CD1c-positive myeloid dendritic cell (primary cell): ENCODE results near the gene CORO2A.
"Not testable (repeated sequence)": the region's sequence is repeated elsewhere in the genome, so short reads cannot be mapped to it uniquely, and the experiment has no call there.

Experiments
- DNase-seq: peaks from one replicate; pipeline ENCODE4 v3.0.0-alpha.2; 2016; ENCODE audit errors: extremely low spot score

CORO2A gene

GRCh38 chr9:98191671-98192502 is 550 bp downstream of the CORO2A start:
- peak; percentile 68 for DNase-seq

DNA sequence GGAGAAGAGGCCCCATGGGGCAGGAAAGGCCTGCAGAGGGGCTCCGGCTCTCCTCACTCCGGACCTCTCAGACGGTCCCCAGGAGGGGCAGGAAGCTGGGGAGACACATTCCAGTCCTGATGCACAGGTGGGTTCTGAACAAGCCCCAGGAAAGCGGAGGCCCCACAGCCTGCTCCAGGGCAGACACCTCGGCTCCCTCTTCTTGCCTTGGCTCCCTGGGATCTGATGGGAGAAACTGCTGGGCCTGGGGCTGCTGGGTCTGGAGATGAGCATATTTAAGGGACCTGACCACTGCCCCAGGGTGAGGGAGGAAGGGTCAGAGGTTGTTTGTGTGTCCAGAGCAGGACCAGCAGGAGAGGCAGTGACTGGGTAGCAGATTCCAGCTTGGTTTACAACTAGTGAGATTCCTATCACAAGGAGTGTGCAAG is 1.2 kb downstream of the CORO2A start:
- DNase-seq, result no peak

DNA sequence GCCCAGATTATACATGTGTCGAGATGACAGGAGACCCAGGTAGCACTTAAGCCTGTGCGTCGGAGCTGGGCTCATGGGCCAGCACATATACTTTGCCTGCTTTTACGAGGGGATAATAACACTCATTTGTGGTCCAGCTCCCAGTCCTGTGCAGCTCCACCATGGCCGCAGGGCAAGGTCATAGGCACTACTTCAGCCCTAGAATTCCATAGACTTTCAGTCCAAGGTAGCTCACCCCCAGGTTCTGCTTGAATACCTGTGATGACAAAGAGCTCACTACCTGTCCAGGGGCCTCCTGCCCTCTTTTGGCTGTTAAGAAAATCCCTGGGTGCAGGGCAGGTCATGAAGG is 1.7 kb downstream of the CORO2A start:
- no peak for DNase-seq

- DNase-seq, result no peak
These were observed 3.0 kb downstream of the CORO2A start for GRCh38 chr9:98189412-98189811.

DNA sequence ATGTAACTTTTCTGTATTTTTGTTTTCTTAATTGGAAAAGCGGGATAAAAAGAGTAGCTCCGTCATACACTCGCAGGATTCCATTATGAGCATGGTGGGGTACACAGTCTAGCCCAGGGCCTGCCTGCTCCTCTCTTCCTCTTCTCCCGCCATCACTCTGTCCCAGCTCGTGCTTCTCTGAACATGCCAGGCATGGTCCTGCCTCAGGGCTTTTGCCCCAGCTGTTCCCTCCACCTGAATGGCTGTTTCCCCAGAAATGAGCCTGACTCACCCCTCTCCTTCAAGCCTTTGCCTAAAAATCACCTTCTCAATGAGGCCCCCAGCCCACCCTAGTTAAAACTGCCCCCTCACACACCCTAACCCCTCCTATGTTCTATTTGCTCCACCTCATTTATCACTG is 4.5 kb downstream of the CORO2A start:
- DNase-seq, result no peak

GRCh38 chr9:98186236-98186635 is 6.2 kb downstream of the CORO2A start:
- no peak for DNase-seq

- no peak for DNase-seq
These were observed 6.7 kb downstream of the CORO2A start for GRCh38 chr9:98185611-98186171.

GRCh38 chr9:98185021-98185567 is 7.3 kb downstream of the CORO2A start:
- DNase-seq, result peak; percentile 33

- DNase-seq, result no peak
These were observed 8.1 kb downstream of the CORO2A start for GRCh38 chr9:98184326-98184725.

DNA sequence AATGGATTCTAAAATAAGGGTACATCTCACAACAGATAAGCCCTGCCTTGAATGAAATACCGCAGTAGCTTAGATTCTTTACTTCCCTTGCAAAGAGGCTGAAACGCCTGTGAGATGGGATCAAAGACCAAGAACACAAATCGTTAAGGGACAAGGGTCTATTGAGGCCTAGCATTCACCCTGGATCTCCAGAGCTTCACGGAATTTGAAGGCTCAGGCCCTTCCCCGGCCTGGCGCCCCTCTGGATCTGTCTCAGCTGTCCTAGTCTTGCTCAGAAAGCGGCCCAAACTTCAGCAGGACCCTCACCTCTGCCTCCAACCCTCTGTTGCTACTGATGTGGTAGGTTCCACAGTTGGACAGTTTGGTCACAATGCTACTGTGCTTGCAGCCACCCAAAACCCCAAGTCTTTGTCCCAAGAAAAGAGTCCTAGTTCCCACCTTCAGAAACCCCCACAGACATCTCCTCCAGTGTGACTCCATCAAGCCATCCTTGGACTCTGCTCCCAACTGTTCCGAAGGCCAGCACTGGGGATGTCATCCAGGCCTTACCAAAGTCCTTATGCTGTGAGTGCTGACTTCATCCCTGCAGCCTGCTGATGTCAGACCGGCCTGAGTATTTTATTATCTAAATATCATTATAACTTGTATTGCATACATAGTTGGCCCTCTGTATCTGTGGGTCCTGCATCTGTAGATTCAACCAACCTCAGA is 9.4 kb downstream of the CORO2A start:
- no peak for DNase-seq

DNA sequence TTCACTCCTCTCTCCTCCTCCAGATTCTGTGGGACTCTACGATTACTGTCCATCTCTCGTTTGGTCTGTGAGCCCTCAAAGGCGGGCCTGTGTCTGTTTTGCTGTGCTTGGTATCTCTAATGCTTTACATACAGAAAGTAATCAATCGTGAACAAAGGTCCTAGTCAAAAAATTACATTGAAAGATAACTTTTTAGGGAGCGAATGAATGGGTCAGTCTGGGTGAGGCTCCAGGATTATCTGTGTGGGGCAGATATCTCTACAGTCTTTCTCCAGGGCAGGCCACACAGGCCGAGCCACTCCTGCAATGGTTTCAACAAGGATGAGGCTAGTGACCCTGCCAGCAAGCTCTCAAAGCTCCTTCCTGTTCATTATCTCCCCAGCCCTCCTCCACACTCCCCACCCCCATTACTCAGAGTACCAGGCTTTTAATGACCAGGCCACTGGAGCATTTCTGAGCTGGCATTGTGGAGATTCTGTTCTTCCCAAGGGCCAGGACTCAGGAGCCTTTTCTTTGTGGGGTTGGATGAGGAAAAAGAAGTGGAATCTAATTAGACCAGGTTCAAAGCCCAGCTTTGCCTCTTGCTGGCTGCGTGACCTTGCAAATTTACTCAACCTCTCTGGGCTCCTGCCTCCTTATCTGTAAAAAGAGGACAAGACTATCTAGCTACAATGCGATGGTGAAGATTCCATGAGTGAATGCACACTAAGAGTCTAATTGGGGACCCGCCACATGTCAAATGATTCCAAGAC is 10.2 kb downstream of the CORO2A start:
- DNase-seq, result no peak

DNA sequence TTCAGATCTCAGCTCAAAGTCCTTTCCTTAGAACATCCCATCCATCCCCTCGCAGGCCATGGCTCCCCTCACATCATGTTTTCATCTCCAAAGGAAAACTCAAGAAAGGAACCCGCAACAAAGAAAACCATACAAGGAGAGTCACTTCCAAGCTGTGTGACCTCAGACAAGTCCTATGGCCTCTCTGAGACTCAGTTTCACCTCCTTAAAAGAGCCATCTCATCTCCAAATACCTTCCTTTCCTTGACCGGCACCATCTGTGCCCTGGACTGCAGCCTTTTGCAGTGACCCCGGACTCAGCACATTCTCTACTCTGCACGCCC is 10.7 kb downstream of the CORO2A start:
- DNase-seq, result no peak

DNA sequence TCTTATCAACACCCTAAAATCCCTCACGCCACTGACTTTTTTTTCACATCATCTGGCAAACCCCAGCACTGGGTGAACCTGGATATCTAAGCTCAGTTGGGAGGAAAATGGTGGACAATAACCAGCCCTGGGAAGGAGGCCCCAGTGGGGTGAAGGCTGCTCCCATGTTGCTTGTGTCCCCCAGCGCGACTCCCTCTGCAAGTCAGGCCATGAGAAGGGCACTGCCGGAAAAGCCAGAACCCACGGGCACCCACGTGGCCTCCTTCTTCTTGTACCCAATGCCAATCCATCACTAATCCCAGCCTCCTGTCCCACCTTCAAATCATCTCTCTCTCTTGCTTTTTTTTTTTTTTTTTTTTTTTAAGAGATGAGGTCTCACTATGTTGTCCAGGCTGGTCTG is 11.4 kb downstream of the CORO2A start:
- no peak for DNase-seq

DNA sequence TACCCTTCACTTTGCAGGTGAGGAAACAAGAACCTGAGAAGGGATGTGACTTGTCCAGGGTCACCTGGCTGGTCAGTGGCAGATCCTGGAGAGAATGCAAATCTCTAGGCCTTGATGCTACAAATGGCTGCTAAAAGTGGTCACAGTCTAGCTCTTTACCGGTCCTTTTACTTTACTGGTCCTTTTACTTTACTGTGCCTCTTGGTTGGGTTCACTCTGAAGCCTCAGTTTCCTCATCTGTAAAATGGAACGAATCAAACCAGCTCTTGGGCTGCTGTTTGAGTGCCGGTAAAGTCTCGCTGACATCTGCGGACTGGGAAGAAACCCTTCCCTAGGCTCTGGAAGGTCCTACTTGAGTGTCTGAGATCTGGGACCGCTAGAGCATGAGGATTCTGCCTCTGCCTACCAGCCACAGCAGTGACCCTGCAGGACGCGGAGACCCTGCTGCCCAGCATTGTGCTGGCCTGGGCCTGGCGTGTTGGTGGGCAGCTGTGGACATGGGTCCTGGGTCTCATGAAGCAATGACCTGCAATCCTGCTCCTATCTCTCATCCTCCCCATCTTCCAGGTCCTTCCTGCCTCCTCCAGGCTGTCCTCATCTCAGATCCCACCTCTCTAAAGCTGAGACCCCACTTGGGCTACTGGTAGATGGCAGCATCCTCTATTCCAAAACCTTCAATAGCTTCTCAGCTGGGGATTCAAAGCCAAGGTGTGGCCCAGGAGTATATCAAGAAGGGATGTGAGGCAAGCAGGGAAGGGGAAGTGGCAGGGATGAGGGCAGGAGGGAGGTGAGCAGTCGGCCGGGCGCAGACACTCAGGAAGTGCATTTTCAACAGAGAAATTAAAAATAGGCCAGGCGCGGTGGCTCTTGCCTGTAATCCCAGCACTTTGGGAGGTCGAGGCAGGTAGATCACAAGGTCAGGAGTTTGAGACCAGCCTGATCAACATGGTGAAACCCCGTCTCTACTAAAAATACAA is 13.3 kb downstream of the CORO2A start:
- DNase-seq, result no peak

GRCh38 chr9:98176391-98177259 is 15.8 kb downstream of the CORO2A start:
- DNase-seq, result peak; percentile 60

- no peak for DNase-seq
These were observed 16.7 kb downstream of the CORO2A start for GRCh38 chr9:98175762-98176161.

GRCh38 chr9:98175028-98175569 is 17.3 kb downstream of the CORO2A start:
- DNase-seq, result no peak

GRCh38 chr9:98174502-98174918 is 17.9 kb downstream of the CORO2A start:
- not testable (repeated sequence) for DNase-seq

- no peak for DNase-seq
These were observed 19.3 kb downstream of the CORO2A start for GRCh38 chr9:98173181-98173580.

DNA sequence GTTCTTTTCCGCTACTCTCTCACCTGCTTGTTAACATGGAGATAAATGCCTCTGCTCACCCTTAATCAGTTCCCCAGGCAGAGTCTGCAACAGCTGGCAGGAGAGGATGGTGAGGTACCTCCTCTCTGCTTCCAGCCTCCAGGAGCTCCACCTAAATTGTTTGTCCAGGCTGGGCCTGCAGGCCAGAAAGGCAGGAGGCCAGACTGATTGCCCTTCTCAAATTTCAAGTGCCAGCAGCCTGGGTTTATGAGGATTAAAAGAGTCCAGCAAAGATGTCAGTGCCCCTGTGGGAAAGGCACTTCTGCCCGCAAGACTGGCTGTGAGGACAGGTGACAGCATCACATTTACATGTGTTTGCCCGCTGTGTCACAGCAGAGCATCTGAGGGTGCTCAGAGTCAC is 19.8 kb downstream of the CORO2A start:
- DNase-seq, result no peak
